NB4 (cell line): Measurements from ENCODE around the gene BCL11A.

Source experiments
- DNase-seq: peaks from one replicate; pipeline ENCODE4 v3.0.0; 2010; ENCODE audit warnings: low read depth
- H3K4me3 ChIP-seq: one replicate; pipeline ENCODE4 v1.5.1; 2011; ENCODE audit warnings: mild to moderate bottlenecking, low read depth, low read length, moderate library complexity
- CTCF ChIP-seq: IDR thresholded peaks from one replicate; pipeline ENCODE4 v1.5.1; 2012; ENCODE audit warnings: low read depth, low read length
- MYC ChIP-seq: IDR thresholded peaks from 2 replicates; pipeline ENCODE4 v1.6.1; 2011; ENCODE audit warnings: low read depth, low read length
- POLR2A ChIP-seq: IDR thresholded peaks from 2 replicates; pipeline ENCODE4 v1.6.1; 2011; ENCODE audit warnings: mild to moderate bottlenecking; ENCODE audit not compliant: insufficient read length; ENCODE audit errors: extremely low read depth
- TF ChIP-seq, protein P1 (sequence below): IDR thresholded peaks from 2 replicates; pipeline ENCODE4 v1.6.1; 2011; ENCODE audit warnings: low read depth, low read length

BCL11A gene

DNA sequence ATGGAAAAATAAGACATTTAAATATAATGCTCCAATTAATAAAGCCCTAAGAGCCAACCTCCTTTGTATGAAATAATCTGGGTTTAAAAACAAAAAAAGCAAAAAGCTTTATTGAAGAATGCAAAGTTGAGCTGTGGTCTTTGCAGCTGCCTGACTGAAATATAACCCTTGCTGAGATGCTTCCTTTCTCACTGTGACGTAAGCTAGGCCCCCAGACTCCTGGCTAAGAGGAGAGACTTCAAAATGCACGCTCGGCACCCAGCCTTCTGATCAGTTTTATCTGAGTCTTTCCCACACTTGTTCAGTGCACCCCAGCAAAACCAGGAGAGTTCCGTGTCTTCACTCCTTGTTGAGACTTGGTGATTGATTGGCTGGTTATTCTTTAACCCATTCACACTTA, 115.3 kb downstream of the BCL11A start:
- no peak overlapping the region for H3K4me3 ChIP-seq
- TF ChIP-seq CTCF, result no peak
- no peak for TF ChIP-seq MYC
- no peak for TF ChIP-seq POLR2A
- TF ChIP-seq, protein P1, sequence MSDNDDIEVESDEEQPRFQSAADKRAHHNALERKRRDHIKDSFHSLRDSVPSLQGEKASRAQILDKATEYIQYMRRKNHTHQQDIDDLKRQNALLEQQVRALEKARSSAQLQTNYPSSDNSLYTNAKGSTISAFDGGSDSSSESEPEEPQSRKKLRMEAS, result no peak

GRCh38 chr2:60437080-60437696, 116.3 kb downstream of the BCL11A start:
- no peak overlapping the region for H3K4me3 ChIP-seq
- TF ChIP-seq POLR2A (no peak), CTCF (no peak), MYC (no peak)
- TF ChIP-seq, protein P1, result no peak
- DNase-seq, result no peak

More for the DNA sequence above, 115.3 kb downstream of the BCL11A start:
- DNase-seq, result peak; percentile 36

DNA sequence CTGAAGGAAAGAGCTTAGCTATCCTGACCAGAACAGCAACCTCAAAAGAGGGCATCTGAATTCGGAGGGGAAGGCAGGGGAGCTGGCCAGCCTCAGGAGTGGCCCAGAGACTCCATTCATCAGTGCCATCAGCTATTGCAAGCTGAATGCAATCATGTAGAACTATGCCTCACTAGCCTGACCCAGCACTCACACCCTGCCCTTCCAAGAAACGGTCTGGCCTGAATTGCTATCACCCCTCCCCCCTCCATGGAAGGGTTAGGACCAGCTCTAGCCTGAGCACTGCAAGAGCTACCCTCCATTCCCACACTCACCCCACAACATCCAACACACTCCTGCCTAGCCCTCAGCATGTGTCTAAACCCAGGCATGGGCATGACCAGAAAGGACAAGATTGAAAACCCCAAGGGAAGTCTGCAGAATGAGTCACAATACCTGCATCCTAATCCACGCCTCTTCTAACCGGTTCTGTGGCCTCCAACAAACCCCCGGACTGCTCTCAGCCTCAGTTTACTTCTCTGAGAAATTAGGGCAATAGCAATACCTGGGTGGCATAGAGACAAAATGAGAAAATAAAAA, 120.3 kb downstream of the BCL11A start:
- TF ChIP-seq CTCF (no peak), POLR2A (no peak)
- DNase-seq, result no peak
- no peak overlapping the region for H3K4me3 ChIP-seq

DNA sequence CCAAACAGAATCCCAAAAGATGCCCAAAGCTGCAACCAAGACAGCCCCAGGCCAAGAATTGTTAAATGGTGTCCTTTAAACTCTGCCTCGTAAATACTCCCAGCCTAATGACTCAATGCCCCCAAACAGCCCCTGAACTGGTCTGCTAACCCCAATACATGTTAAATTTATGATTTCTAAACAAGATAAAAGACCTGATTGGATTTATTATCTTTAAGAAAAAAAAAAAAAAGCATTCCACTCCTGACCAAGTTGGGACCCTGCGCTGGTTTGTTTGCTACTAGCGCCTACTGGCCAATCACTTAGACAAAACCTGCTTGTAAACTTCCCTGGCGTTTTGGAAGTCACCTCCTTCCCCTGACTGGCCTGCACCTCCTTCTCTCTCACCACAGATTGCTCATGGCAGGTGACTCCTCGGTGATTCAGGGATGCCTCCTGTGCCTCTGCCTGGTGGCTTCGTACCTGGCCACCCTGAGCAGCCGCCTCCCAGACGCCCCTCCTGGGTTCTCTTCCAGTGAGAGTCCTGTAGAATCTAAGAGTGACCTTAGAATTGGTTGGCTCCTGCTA, 121.3 kb downstream of the BCL11A start:
- no peak overlapping the region for H3K4me3 ChIP-seq
- DNase-seq, result no peak
- TF ChIP-seq POLR2A, result no peak
- TF ChIP-seq, protein P1, result no peak
- TF ChIP-seq MYC, result no peak
- no peak for TF ChIP-seq CTCF

DNA sequence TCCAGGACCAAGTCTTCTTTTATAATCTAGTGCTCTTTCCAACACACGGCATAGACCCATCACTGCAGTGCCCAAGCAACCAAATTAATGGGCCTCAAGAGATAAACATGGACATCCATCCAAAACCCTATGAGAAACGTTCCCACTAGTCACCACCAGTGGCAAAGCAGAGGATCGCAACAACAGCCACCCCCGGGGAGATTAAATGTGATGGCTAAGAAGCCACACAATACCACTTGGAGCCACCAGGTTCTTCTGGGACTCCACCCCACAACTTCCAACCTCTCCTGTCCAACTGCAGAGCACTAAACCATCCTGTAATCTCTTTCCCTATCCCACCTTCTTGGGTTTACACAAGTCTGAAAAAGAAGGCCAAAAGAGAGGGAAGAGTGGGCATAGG, 123.8 kb downstream of the BCL11A start:
- no peak overlapping the region for H3K4me3 ChIP-seq
- DNase-seq, result no peak
- TF ChIP-seq MYC (no peak), CTCF (no peak), POLR2A (no peak)
- TF ChIP-seq, protein P1, result no peak
